HepG2 (cell line): ENCODE data around the gene CNOT6. TPM values are rescaled to one million over a fixed set of nuclear protein-coding genes. Genes with fewer than 3 reads are reported as not detected.

Source experiments
- ATAC-seq: fragments of 200-7000 bp; cut with Tn5 transposase; 3 replicates; pipeline ENCODE4 v1.9.1; 2020; ENCODE audit warnings: mild to moderate bottlenecking, moderate library complexity
- BruUV-seq: library from RNA; stranded (reverse); fragments of 400-500 nt; replicated peaks from 2 replicates; lab custom pipeline; 2021; lab: Mats Ljungman, UMichigan
- CTCF ChIA-PET: fragments of 300-600 bp; formaldehyde crosslinking; extraction: SDS; loops from one replicate; lab custom pipeline; 2021; ENCODE audit warnings: low total read pairs, inconsistent platforms, low intra/inter-chr PET ratio; lab: Yijun Ruan, JAX
- POLR2A ChIA-PET: fragments of 350-600 bp; sonication (Branson Sonifier 250); formaldehyde crosslinking; loops from one replicate; lab custom pipeline; 2020; ENCODE audit warnings: antibody characterized with exemption, inconsistent platforms; lab: Yijun Ruan, JAX
- DNase-seq: peaks from one replicate; pipeline ENCODE4 v3.0.0-alpha.2; 2015; ENCODE audit warnings: low spot score
- FAIRE-seq: peaks from 3 replicates; lab custom pipeline; 2011; peaks lifted over from hg19 to GRCh38; lab: Jason Lieb, UNC
- H2AFZ ChIP-seq: one replicate; pipeline ENCODE4 v1.6.1; 2011; ENCODE audit warnings: low read length, inconsistent platforms
- H3K27ac ChIP-seq: fragments of 300-600 bp; 3 replicates; pipeline ENCODE4 v1.8.0; 2011; ENCODE audit warnings: mixed run types, mild to moderate bottlenecking, mixed read lengths, low read length, inconsistent platforms; ENCODE audit not compliant: insufficient read depth; ENCODE audit errors: extremely low read length
- H3K27me3 ChIP-seq, 2 experiments: fragments of 200-600 bp in 1 of 2; 2 replicates in 1 of 2; 3 replicates in 1 of 2; pipeline versions ENCODE4 v1.6.0 to v1.8.0; 2011; ENCODE audit warnings: low read length in 2 of 2, mild to moderate bottlenecking in 2 of 2, moderate library complexity in 2 of 2, inconsistent platforms in 1 of 2; ENCODE audit not compliant: insufficient read depth in 2 of 2, control insufficient read depth in 1 of 2
- H3K36me3 ChIP-seq, 2 experiments: fragments of 200-600 bp in 1 of 2; replicated peaks in 1 of 2; 2 replicates in 1 of 2; 3 replicates in 1 of 2; pipeline versions ENCODE4 v1.5.1 to v1.8.0; 2011; ENCODE audit warnings: low read length in 2 of 2, inconsistent platforms in 1 of 2; ENCODE audit not compliant: insufficient read depth in 2 of 2, control insufficient read depth in 1 of 2
- H3K4me1 ChIP-seq: 2 replicates; pipeline ENCODE4 v1.5.1; 2012; ENCODE audit warnings: low read length, inconsistent platforms; ENCODE audit not compliant: insufficient read depth
- H3K4me2 ChIP-seq: 2 replicates; pipeline ENCODE4 v1.6.0; 2011; ENCODE audit warnings: low read depth, low read length, inconsistent platforms
- H3K4me3 ChIP-seq, 3 experiments: fragments of 200-600 bp in 1 of 3; sonication (generic), shearing (Covaris generic) in 1 of 3; replicated peaks in 1 of 3; 2 replicates each; pipeline ENCODE4 v1.5.1; 2011 to 2016; ENCODE audit warnings: low read length in 3 of 3, inconsistent platforms in 2 of 3, low read depth in 2 of 3, mild to moderate bottlenecking in 2 of 3, control low read depth in 1 of 3, mixed read lengths in 1 of 3; ENCODE audit not compliant: insufficient read depth in 1 of 3
- H3K79me2 ChIP-seq: one replicate; pipeline ENCODE4 v1.6.1; 2011; ENCODE audit warnings: low read length, inconsistent platforms; ENCODE audit not compliant: insufficient read depth
- H3K9ac ChIP-seq: 2 replicates; pipeline ENCODE4 v1.6.0; 2011; ENCODE audit warnings: mild to moderate bottlenecking, low read depth, low read length, inconsistent platforms; ENCODE audit not compliant: insufficient read depth
- H3K9me3 ChIP-seq: 2 replicates; pipeline ENCODE4 v1.5.1; 2012; ENCODE audit warnings: mild to moderate bottlenecking, low read length
- H4K20me1 ChIP-seq: 2 replicates; pipeline ENCODE4 v1.6.0; 2011; ENCODE audit warnings: inconsistent platforms, mild to moderate bottlenecking, low read length, moderate library complexity; ENCODE audit not compliant: insufficient read depth
- CHCHD3 ChIP-seq: sonication (generic); formaldehyde crosslinking; IDR thresholded peaks from 2 replicates; pipeline ENCODE4 v1.8.0; 2022; ENCODE audit warnings: mild to moderate bottlenecking, missing genetic modification reagents, moderate library complexity
- HCFC1 ChIP-seq: fragments of 150-350 bp; IDR thresholded peaks from 2 replicates; pipeline ENCODE4 v1.6.1; 2014; ENCODE audit warnings: low read depth, low read length
- HNRNPLL ChIP-seq: fragments of 200-400 bp; formaldehyde crosslinking; IDR thresholded peaks from 2 replicates; pipeline ENCODE4 v1.6.1; 2017; ENCODE audit warnings: mild to moderate bottlenecking, low read depth, low read length; ENCODE audit not compliant: poor library complexity, severe bottlenecking
- NFE2L1 ChIP-seq: sonication (generic); formaldehyde crosslinking; IDR thresholded peaks from 2 replicates; pipeline ENCODE4 v1.4.0; 2020; ENCODE audit warnings: missing genetic modification reagents, mild to moderate bottlenecking, borderline replicate concordance
- NR2C2 ChIP-seq: sonication (generic); formaldehyde crosslinking; IDR thresholded peaks from 2 replicates; pipeline ENCODE4 v1.4.0; 2020; ENCODE audit warnings: missing genetic modification reagents, mild to moderate bottlenecking, moderate library complexity, borderline replicate concordance
- POLR2G ChIP-seq: fragments of 200-400 bp; formaldehyde crosslinking; IDR thresholded peaks from 2 replicates; pipeline ENCODE4 v1.6.1; 2018; ENCODE audit warnings: mild to moderate bottlenecking, low read depth, low read length, moderate library complexity
- RFX5 ChIP-seq: IDR thresholded peaks from 2 replicates; pipeline ENCODE4 v1.6.1; 2011; ENCODE audit warnings: low read depth, low read length, improper control_type of control experiment
- STAG1 ChIP-seq: sonication (generic); formaldehyde crosslinking; IDR thresholded peaks from 2 replicates; pipeline ENCODE4 v1.4.0; 2020; ENCODE audit warnings: missing genetic modification reagents
- TOE1 ChIP-seq: sonication (generic); formaldehyde crosslinking; IDR thresholded peaks from 2 replicates; pipeline ENCODE4 v1.4.0; 2020; ENCODE audit warnings: mild to moderate bottlenecking, missing genetic modification reagents
- ZNF367 ChIP-seq: sonication (generic); formaldehyde crosslinking; IDR thresholded peaks from 2 replicates; pipeline ENCODE4 v1.4.0; 2020; ENCODE audit warnings: missing genetic modification reagents, borderline replicate concordance
- ZNF496 ChIP-seq: sonication (generic); formaldehyde crosslinking; IDR thresholded peaks from 2 replicates; pipeline ENCODE4 v1.8.1; 2023; ENCODE audit warnings: mild to moderate bottlenecking, moderate library complexity, missing genetic modification reagents; ENCODE audit not compliant: insufficient replicate concordance
- ZZZ3 ChIP-seq: sonication (generic); formaldehyde crosslinking; IDR thresholded peaks from 2 replicates; pipeline ENCODE4 v1.4.0; 2020; ENCODE audit warnings: missing genetic modification reagents, mild to moderate bottlenecking, borderline replicate concordance
- WGBS: methylation state at CpG from one replicate; pipeline ENCODE4 v1.1.6; 2017; ENCODE audit warnings: low lambda C conversion rate; 5-methylcytosine and 5-hydroxymethylcytosine counted together
- in situ Hi-C: cut with HindIII; loops from 2 replicates; pipeline ENCODE4 v1.10.0; 2017; ENCODE audit warnings: low pct_unique_long_range_greater_than_20kb; ENCODE audit not compliant: extremely low pct_ligation_motif_present
- intact Hi-C: fragments of 100-400 bp; cut with micrococcal nuclease; formaldehyde crosslinking; loops from one replicate; pipeline ENCODE4 v1.10.0; 2022; ENCODE audit not compliant: unreplicated experiment
- polyA plus RNA-seq, 8 experiments: library from polyadenylated mRNA; depleted of rRNA in 3 of 8; stranded (reverse) in 7 of 8; unstranded in 1 of 8; fragments of >200 nt; fragmentation: Illumina TruSeq in 4 of 8; extraction: Trizol in 4 of 8; gene quantifications; 2 replicates each; pipeline versions ENCODE4 v1.2.1 to v1.2.3, GENCODE V29; 2011 to 2016; ENCODE audit warnings: low read depth in 4 of 8, missing spikeins in 1 of 8, mixed read lengths in 1 of 8; ENCODE audit not compliant: insufficient read depth in 1 of 8
- total RNA-seq, 5 experiments: library from RNA; depleted of rRNA; stranded (reverse); fragments of >200 nt; fragmentation: Illumina TruSeq; extraction: Trizol; gene quantifications; 2 replicates each; pipeline ENCODE4 v1.2.3, GENCODE V29; 2016; ENCODE audit warnings: low read depth in 1 of 5
- TF ChIP-seq, protein P1 (sequence below): sonication (generic); formaldehyde crosslinking; conservative IDR thresholded peaks from 2 replicates; pipeline ENCODE4 v1.4.0; 2020; ENCODE audit warnings: mild to moderate bottlenecking, missing genetic modification reagents, moderate library complexity
- TF ChIP-seq, protein P2 (sequence below): IDR thresholded peaks from 2 replicates; pipeline ENCODE4 v1.6.1; 2016; ENCODE audit warnings: low read depth
- TF ChIP-seq, protein P3 (sequence below): sonication (generic); formaldehyde crosslinking; IDR thresholded peaks from 2 replicates; pipeline ENCODE4 v1.4.0; 2020; ENCODE audit warnings: mild to moderate bottlenecking, missing genetic modification reagents, borderline replicate concordance

Gene CNOT6
- total and polyA plus RNA-seq, 2 of the 13 experiments (the other 11 are each of a cell fraction or from before 2014, with no cell fraction given), result 8.8 to 9.1 TPM

DNA sequence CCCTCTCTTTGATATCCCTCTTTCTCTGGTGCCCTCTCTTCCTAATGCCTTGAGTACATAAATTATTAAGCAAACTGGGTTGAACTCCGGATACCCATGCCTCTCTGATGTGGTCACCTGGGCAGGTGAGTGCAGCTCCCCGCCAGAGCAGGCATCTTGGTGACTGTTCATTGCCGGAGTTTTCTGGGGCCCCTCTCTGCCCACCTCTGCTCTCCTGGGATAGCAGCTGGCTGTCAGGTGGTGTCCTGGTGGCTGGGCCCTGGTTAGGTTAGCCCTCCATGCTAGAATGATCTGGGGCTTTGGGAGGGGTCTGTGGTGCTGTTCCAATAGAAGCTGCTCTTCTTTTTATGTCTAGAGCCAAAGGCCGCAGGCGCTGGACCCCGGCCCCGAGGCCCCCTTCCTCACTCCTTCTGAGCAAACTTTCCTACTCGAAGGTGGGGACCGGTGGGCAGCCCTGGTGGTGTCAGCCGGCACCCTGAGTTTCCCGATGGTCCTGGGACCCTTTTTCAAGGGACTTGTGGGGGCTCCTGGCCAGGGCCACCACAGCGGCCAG lies 102.0 kb downstream of the CNOT6 start:
- intact Hi-C loops (no loop called here), in situ Hi-C loops (no loop called here)
- ChIA-PET POLR2A (no interaction called here), CTCF (no interaction called here)
- Histone ChIP-seq H3K9ac (no peak overlapping the region), H3K4me2 (no peak overlapping the region; the same call in 1 of the 2 replicates), H3K27me3 (peaks cover 18 to 58% of the 10 kb centered on the region in 2 experiments), H3K36me3 (no peaks in the 10 kb centered on the region), H3K79me2 (no peaks in the 10 kb centered on the region), H4K20me1 (no peaks in the 10 kb centered on the region), H3K9me3 (no peaks in the 10 kb centered on the region), H2AFZ (no peak overlapping the region), H3K4me1 (peaks cover 14% of the 10 kb centered on the region), H3K27ac (no peak overlapping the region), H3K4me3 (no peak overlapping the region)
- 35% methylated on average over 9 of the region's 12 CpGs for WGBS
- no TSS peak for BruUV-seq
- DNase-seq, result no peak
- no peak for FAIRE-seq
- no peak for ATAC-seq
- no peak for TF ChIP-seq ZNF496
- TF ChIP-seq HCFC1, result no peak
- no peak for TF ChIP-seq ZNF367 (CRISPR knock-in tag)
- no peak for TF ChIP-seq HNRNPLL
- no peak for TF ChIP-seq ZZZ3 (CRISPR knock-in tag)
- TF ChIP-seq, protein P1, sequence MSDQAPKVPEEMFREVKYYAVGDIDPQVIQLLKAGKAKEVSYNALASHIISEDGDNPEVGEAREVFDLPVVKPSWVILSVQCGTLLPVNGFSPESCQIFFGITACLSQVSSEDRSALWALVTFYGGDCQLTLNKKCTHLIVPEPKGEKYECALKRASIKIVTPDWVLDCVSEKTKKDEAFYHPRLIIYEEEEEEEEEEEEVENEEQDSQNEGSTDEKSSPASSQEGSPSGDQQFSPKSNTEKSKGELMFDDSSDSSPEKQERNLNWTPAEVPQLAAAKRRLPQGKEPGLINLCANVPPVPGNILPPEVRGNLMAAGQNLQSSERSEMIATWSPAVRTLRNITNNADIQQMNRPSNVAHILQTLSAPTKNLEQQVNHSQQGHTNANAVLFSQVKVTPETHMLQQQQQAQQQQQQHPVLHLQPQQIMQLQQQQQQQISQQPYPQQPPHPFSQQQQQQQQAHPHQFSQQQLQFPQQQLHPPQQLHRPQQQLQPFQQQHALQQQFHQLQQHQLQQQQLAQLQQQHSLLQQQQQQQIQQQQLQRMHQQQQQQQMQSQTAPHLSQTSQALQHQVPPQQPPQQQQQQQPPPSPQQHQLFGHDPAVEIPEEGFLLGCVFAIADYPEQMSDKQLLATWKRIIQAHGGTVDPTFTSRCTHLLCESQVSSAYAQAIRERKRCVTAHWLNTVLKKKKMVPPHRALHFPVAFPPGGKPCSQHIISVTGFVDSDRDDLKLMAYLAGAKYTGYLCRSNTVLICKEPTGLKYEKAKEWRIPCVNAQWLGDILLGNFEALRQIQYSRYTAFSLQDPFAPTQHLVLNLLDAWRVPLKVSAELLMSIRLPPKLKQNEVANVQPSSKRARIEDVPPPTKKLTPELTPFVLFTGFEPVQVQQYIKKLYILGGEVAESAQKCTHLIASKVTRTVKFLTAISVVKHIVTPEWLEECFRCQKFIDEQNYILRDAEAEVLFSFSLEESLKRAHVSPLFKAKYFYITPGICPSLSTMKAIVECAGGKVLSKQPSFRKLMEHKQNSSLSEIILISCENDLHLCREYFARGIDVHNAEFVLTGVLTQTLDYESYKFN, result no peak
- no peak for TF ChIP-seq TOE1 (CRISPR knock-in tag)
- TF ChIP-seq POLR2G, result no peak
- TF ChIP-seq, protein P2, sequence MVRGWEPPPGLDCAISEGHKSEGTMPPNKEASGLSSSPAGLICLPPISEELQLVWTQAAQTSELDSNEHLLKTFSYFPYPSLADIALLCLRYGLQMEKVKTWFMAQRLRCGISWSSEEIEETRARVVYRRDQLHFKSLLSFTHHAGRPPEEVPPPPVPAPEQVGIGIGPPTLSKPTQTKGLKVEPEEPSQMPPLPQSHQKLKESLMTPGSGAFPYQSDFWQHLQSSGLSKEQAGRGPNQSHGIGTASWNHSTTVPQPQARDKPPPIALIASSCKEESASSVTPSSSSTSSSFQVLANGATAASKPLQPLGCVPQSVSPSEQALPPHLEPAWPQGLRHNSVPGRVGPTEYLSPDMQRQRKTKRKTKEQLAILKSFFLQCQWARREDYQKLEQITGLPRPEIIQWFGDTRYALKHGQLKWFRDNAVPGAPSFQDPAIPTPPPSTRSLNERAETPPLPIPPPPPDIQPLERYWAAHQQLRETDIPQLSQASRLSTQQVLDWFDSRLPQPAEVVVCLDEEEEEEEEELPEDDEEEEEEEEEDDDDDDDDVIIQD, result no peak
- no peak for TF ChIP-seq RFX5
- TF ChIP-seq NFE2L1 (CRISPR knock-in tag), result no peak
- TF ChIP-seq STAG1, result no peak
- TF ChIP-seq, protein P3, sequence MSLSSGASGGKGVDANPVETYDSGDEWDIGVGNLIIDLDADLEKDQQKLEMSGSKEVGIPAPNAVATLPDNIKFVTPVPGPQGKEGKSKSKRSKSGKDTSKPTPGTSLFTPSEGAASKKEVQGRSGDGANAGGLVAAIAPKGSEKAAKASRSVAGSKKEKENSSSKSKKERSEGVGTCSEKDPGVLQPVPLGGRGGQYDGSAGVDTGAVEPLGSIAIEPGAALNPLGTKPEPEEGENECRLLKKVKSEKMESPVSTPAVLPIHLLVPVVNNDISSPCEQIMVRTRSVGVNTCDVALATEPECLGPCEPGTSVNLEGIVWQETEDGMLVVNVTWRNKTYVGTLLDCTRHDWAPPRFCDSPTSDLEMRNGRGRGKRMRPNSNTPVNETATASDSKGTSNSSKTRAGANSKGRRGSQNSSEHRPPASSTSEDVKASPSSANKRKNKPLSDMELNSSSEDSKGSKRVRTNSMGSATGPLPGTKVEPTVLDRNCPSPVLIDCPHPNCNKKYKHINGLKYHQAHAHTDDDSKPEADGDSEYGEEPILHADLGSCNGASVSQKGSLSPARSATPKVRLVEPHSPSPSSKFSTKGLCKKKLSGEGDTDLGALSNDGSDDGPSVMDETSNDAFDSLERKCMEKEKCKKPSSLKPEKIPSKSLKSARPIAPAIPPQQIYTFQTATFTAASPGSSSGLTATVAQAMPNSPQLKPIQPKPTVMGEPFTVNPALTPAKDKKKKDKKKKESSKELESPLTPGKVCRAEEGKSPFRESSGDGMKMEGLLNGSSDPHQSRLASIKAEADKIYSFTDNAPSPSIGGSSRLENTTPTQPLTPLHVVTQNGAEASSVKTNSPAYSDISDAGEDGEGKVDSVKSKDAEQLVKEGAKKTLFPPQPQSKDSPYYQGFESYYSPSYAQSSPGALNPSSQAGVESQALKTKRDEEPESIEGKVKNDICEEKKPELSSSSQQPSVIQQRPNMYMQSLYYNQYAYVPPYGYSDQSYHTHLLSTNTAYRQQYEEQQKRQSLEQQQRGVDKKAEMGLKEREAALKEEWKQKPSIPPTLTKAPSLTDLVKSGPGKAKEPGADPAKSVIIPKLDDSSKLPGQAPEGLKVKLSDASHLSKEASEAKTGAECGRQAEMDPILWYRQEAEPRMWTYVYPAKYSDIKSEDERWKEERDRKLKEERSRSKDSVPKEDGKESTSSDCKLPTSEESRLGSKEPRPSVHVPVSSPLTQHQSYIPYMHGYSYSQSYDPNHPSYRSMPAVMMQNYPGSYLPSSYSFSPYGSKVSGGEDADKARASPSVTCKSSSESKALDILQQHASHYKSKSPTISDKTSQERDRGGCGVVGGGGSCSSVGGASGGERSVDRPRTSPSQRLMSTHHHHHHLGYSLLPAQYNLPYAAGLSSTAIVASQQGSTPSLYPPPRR (CRISPR knock-in tag), result no peak
- no peak for TF ChIP-seq CHCHD3 (CRISPR knock-in tag)
- TF ChIP-seq NR2C2 (CRISPR knock-in tag), result no peak
